HG02852 (cell line): Measurements from ENCODE around the gene TMEM239.
"Not testable (repeated sequence)": the region's sequence is repeated elsewhere in the genome, so short reads cannot be mapped to it uniquely, and the experiment has no call there.

Source experiments
- ATAC-seq: cut with Tn5 transposase; IDR thresholded peaks from one replicate; pipeline ENCODE4 v1.9.1; 2021; ENCODE audit warnings: mild to moderate bottlenecking, moderate library complexity; ENCODE audit not compliant: unreplicated experiment

Gene TMEM239

GRCh38 chr20:2816030-2816582 lies at the start of gene TMEM239:
Gene TMEM239, plus strand, starts transcription at chr20:2816364. Its CDS starts 191 bp downstream, at chr20:2816555.
- no peak for ATAC-seq

DNA sequence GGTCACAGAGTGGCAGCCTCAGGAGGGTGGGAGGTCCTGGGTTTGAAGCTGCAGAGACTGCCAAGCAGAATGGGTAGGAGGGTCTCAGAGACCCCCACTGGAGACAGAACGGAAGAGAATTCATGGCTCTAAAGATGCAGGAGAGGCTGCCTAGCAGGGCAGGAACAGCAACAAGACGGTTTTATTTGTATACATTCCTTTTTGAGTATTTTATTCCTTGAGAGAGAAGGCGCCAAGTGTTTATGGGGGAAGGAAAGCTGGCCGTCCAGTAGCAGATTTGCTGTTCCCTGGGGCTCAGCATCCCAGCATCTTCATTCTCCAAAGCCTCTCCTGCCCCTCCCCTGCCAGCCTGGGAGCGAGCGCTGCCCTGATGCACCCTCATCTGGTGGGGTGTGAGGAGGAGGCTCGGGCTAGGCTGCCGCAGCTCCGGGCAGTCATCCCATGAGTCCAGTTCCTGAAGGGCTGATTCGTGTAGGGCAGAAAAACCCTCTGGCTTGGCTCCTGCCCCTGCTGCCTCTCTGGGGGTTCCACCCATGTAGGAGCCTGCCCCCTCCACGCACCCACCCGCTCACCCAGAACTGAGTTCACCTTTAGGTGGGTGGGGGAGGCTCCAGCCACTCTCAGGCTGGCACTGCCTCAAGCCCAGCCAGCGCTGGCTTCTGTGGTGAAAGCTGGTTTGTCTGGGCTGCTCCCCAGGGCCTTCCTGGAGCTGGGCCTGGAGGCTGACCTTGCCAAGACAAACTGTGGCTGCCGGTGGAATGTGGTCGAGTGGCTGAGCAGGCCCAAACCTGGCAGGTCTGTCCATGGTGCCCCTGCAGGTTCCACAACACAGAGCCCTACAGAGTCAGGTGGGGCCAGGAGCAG lies 48.2 kb upstream of the TMEM239 start:
- ATAC-seq = no peak

DNA sequence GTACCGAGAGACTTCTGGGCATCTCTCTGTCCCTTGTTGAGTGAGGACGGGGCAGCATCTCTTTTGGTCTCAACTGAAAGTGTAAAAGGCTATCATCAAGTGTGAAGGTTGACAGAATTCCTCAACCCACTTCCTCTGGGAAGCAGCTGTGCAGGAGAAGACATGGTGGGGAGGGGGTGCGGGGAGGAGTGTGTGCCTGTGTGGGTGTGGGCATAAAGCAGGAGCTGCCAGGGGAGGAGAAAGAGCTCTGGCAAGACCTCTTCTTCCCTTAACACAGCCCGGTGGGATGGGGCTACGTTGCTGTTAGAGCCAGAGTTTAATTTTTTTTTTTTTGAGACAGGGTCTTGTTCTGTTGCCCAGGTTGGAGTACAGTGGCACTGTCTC lies 47.5 kb upstream of the TMEM239 start:
- ATAC-seq = no peak

DNA sequence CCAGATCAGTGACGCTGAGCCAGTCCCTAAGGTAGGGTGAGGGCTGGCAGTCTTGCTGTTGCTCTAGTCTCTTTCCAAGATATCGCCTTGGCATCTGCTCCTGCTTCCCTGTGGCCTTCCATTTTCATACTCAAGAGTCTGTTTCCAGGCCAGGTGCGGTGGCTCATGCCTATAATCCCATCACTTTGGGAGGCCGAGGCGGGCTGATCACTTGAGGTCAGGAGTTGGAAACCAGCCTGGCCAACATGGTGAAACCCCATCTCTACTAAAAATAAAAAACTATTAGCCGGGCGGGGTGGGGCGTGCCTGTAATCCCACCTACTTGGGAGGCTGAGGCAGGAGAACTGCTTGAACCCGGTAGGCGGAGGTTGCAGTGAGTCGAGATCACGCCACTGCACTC lies 46.1 kb upstream of the TMEM239 start:
- not testable (repeated sequence) for ATAC-seq

GRCh38 chr20:2771631-2772080 lies 44.5 kb upstream of the TMEM239 start:
- ATAC-seq = no peak

DNA sequence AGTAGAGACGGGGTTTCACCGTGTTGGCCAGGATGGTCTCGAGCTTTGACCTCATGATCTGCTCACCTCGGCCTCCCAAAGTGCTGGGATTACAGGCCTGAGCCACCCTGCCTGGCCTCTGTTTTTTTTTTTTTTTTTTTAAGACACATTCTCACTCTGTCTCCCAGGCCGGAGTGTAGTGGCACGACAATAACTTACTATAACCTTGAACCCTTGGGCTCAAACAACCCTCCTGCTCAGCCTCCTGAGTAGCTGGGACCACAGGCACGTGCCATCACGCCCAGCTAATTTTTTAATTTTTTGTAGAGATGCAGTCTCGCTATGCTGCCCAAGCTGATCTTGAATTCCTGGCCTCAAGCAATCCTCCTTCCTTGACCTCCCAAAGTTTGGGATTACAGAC lies 42.4 kb upstream of the TMEM239 start:
- no peak for ATAC-seq

GRCh38 chr20:2775139-2775538 lies 41.0 kb upstream of the TMEM239 start:
- ATAC-seq = no peak

DNA sequence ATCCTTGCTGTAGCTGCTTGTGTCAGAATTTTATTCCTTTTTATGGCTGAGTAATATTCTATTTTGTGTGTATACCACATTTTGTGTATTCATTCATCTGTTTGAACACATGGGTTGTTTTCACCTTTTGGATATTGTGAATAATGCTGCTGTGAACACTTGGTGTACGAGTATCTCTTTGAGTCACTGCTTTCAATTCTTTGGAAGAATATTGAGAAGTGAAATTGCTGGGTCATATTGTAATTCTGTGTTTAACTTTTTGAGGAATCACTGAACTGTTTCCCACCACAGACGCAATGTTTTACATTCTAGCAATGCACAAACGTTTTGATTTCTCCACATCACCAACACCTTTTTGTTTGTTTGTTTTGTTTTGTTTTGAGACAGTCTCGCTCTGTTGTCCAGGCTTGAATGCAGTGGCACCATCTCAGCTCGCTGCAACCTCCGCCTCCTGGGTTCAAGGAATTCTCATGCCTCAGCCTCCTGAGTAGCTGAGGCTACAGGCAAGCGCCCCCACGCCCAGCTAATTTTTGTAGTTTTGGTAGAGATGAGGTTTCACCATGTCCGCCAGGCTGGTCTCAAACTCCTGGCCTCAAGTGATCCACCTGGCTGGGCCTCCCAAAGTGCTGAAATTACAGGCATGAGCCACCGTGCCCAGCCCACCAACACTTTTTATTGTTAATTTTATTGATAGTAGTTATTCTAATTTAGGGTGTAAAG lies 37.4 kb upstream of the TMEM239 start:
- ATAC-seq = no peak

DNA sequence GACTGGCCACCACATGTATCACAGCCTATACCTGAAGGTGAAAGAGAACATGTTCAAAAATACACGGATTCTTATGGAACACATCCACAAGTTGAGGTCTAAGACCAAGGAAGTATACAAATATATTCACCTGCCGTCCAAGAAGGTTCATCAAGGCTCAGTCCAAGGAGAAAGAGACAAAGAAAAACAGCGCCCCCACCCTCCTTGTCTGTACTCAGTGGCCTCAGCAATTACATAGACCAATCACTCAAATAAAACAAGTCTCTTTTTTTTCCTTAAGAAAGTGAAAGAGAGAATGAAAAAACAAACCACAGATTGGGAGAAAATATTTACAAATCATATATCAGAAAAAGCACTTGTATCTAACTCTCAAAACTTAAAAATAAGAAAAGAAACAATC lies 35.2 kb upstream of the TMEM239 start:
- no peak for ATAC-seq

DNA sequence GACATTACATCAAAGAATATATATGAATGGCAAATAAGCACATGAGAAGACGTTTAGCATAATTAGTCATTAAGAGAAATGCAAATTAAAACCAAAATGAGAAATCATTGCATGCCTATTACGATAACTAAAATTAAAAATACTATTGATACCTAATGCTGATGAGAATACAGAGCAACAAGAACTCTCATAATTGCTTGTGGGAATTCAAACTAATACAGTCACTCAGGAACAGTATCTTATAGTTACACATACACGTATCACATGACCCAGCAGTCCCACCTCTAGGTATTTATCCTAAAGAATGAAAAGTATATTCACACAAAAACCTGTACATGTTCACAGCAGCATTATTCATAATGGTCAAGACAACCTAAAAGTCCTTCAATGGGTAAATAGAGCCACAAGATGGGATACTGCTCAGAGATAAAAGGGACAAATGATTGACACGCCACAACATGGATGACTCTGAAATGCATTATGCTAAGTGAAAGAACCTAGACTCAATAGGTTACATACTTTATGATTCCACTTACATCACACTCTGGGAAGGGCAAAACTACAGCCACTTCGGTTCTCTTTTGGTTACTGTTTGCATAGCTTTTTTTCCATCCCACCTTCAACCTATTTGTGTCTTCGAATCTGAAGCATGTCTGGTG lies 32.1 kb upstream of the TMEM239 start:
- no peak for ATAC-seq

DNA sequence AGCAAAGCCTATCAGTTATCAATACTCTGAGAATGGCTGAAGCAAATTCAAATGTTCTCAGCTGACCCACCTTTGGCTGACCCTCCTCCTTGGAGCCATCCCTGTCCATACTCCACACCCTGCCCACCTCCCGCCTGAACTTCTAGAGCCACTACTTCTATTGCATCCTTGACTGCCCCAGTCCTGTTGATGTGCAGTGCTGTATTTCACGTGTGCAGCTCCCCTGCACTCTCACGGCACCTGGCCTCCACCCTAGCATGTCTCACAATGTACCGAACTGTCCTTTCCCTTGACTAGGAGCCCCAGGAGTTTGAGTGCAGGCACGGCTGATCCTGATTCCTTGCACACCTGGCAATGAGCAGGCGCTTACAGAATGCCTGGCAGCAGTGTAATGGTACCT lies 22.7 kb upstream of the TMEM239 start:
- no peak for ATAC-seq

GRCh38 chr20:2794202-2794748 lies 21.9 kb upstream of the TMEM239 start:
- no peak for ATAC-seq

GRCh38 chr20:2794866-2795447 lies 21.2 kb upstream of the TMEM239 start:
- no peak for ATAC-seq

- no peak for ATAC-seq
Measured at GRCh38 chr20:2795451-2795850, 20.7 kb upstream of the TMEM239 start.

GRCh38 chr20:2796011-2796660 lies 20.0 kb upstream of the TMEM239 start:
- ATAC-seq = no peak

GRCh38 chr20:2797136-2797983 lies 18.8 kb upstream of the TMEM239 start:
- no peak for ATAC-seq

DNA sequence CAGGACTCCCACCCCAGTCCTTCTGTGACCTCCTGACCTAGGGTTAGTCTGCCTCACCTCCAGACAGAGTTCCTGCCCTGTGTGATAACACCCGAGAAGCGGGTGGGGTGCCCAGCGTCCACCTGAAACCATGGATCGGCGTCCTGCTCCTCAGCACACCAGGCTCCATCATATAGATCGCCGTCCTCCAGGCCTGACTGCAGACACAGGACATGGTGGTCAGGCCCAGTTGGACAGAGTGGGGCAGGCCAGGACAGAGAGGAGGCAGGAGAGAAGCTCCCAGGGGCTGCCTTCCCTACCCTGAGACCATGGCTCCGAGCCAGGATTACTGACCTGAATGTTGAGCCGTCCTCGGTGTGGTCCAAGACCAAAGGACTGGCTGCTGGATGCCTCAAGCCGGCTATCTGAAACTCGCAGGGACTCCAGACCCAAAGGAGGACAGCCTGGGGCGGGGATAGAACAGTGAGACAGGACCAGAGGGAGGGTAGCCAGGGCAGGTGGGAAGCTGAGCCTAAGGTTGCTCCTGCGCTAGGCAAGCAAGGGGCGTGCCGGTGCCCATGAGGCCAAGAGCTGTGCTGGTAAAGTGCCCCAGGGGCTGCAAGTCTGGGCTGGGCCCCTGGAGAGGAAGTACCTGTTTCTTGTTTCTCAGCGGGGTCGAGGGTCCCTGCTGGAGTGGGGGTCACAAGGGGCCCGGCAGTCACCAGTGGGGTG lies 17.9 kb upstream of the TMEM239 start:
- no peak for ATAC-seq

GRCh38 chr20:2798814-2799213 lies 17.4 kb upstream of the TMEM239 start:
- ATAC-seq = no peak

DNA sequence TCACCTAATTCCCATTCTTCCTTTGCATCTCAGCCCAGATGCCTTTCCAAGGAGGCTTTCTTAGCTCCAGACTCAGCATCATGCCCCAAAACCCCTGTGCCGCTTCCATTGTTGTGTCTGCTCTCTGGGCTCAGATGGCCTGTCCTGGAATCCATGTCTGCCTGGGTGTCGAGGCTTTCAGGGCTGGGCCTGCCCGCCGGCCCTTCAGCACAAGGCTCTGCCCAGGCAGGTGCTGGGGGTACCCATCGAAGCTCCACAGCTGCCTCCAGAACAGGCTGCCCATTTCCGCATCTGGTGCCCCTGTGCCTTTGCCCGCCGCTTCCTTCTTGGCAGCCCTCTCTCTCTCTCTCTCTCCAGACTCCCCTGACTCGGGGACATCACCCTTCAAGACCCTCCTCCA lies 16.9 kb upstream of the TMEM239 start:
- no peak for ATAC-seq
